GM12878 (cell line): ENCODE data around the gene RAE1. TPM values are rescaled to one million over a fixed set of nuclear protein-coding genes. Genes with fewer than 3 reads are reported as not detected.

Experiments
- ATAC-seq: fragments of 200-7000 bp; cut with Tn5 transposase; 3 replicates; pipeline ENCODE4 v1.9.1; 2020; ENCODE audit warnings: mild to moderate bottlenecking, moderate library complexity
- BruUV-seq: library from RNA; stranded (reverse); fragments of 400-500 nt; replicated peaks from 2 replicates; lab custom pipeline; 2021; lab: Mats Ljungman, UMichigan
- CTCF ChIA-PET: fragments of 300-600 bp; sonication (Branson Sonifier 250); formaldehyde crosslinking; extraction: SDS; loops from one replicate; lab custom pipeline; 2021; ENCODE audit warnings: inconsistent platforms; lab: Yijun Ruan, JAX
- POLR2A ChIA-PET: fragments of 350-600 bp; formaldehyde crosslinking; extraction: SDS; loops from one replicate; lab custom pipeline; 2021; ENCODE audit warnings: inconsistent platforms; lab: Charles Lee
- RAD21 ChIA-PET: fragments of 300-600 bp; sonication (Branson Sonifier 250); formaldehyde crosslinking; loops from one replicate; lab custom pipeline; 2023; ENCODE audit warnings: antibody characterized with exemption; ENCODE audit not compliant: unreplicated experiment; lab: Charles Lee
- SMC1A ChIA-PET: fragments of 300-600 bp; sonication (Branson Sonifier 250); formaldehyde crosslinking; loops from one replicate; lab custom pipeline; 2023; ENCODE audit not compliant: unreplicated experiment, uncharacterized antibody; lab: Charles Lee
- DNase-seq: peaks from one replicate; pipeline ENCODE4 v3.0.0-alpha.2; 2011; ENCODE audit warnings: low read depth, low spot score
- FAIRE-seq: peaks from 3 replicates; lab custom pipeline; 2011; peaks lifted over from hg19 to GRCh38; lab: Jason Lieb, UNC
- H2AFZ ChIP-seq: 2 replicates; pipeline ENCODE4 v1.6.0; 2011; ENCODE audit warnings: low read depth, low read length, control low read depth; ENCODE audit not compliant: control insufficient read depth
- H3K27ac ChIP-seq: 2 replicates; pipeline ENCODE4 v1.5.1; 2011; ENCODE audit warnings: control low read depth; ENCODE audit not compliant: control insufficient read depth, insufficient read depth
- H3K27me3 ChIP-seq, 2 experiments: replicated peaks in 1 of 2; 2 replicates each; pipeline versions ENCODE4 v1.6.0 to v1.6.1; 2011; ENCODE audit warnings: low read length in 1 of 2; ENCODE audit not compliant: control insufficient read depth in 2 of 2, insufficient read depth in 2 of 2
- H3K36me3 ChIP-seq, 2 experiments: 2 replicates each; pipeline ENCODE4 v1.5.1; 2011; ENCODE audit warnings: low read length in 1 of 2; ENCODE audit not compliant: control insufficient read depth in 2 of 2, insufficient read depth in 2 of 2
- H3K4me1 ChIP-seq: 2 replicates; pipeline ENCODE4 v1.6.1; 2011; ENCODE audit warnings: mild to moderate bottlenecking, low read length, moderate library complexity, mixed read lengths; ENCODE audit not compliant: control insufficient read depth, insufficient read depth
- H3K4me2 ChIP-seq: 2 replicates; pipeline ENCODE4 v1.6.0; 2011; ENCODE audit warnings: control low read depth; ENCODE audit not compliant: control insufficient read depth, insufficient read depth
- H3K4me3 ChIP-seq: fragments of 200-600 bp; sonication (generic); 2 replicates; pipeline ENCODE4 v1.5.1; 2016
- H3K79me2 ChIP-seq: 2 replicates; pipeline ENCODE4 v1.6.0; 2011; ENCODE audit warnings: low read length; ENCODE audit not compliant: control insufficient read depth, insufficient read depth
- H3K9ac ChIP-seq: 2 replicates; pipeline ENCODE4 v1.8.0; 2011; ENCODE audit warnings: low read length, control low read depth, mixed read lengths; ENCODE audit not compliant: control insufficient read depth, insufficient read depth
- H3K9me3 ChIP-seq: replicated peaks from 3 replicates; pipeline ENCODE4 v1.5.1; 2011; ENCODE audit warnings: mild to moderate bottlenecking, low read length; ENCODE audit not compliant: control insufficient read depth, insufficient read depth
- H4K20me1 ChIP-seq: 2 replicates; pipeline ENCODE4 v1.6.0; 2011; ENCODE audit not compliant: control insufficient read depth, insufficient read depth
- CEBPB ChIP-seq, 2 experiments: fragments of 150-350 bp in 1 of 2; IDR thresholded peaks; 2 replicates each; pipeline ENCODE4 v1.6.1; 2012 to 2014; ENCODE audit warnings: low read depth in 2 of 2, low read length in 2 of 2, borderline replicate concordance in 1 of 2, inconsistent platforms in 1 of 2
- EGR1 ChIP-seq, 2 experiments: IDR thresholded peaks; 1 replicate in 1 of 2; 2 replicates in 1 of 2; pipeline ENCODE4 v1.6.1; 2011 to 2012; ENCODE audit warnings: low read depth in 2 of 2, low read length in 2 of 2, borderline replicate concordance in 1 of 2, mild to moderate bottlenecking in 1 of 2, moderate library complexity in 1 of 2
- ESRRA ChIP-seq: IDR thresholded peaks from 2 replicates; pipeline ENCODE4 v1.6.1; 2012; ENCODE audit warnings: mild to moderate bottlenecking, low read length, improper control_type of control experiment
- EZH2 ChIP-seq: IDR thresholded peaks from 2 replicates; pipeline ENCODE4 v1.6.1; 2012; ENCODE audit warnings: low read depth, mild to moderate bottlenecking, control low read depth, inconsistent platforms, low read length, borderline replicate concordance; ENCODE audit not compliant: control insufficient read depth
- IRF3 ChIP-seq: fragments of 450-650 bp; IDR thresholded peaks from 2 replicates; pipeline ENCODE4 v1.6.1; 2014; ENCODE audit warnings: mild to moderate bottlenecking
- NBN ChIP-seq: fragments of 450-650 bp; IDR thresholded peaks from 2 replicates; pipeline ENCODE4 v1.6.1; 2016
- NR2C1 ChIP-seq: fragments of 450-650 bp; IDR thresholded peaks from 2 replicates; pipeline ENCODE4 v1.6.1; 2017; ENCODE audit warnings: antibody characterized with exemption, mild to moderate bottlenecking, moderate library complexity
- NR2C2 ChIP-seq: IDR thresholded peaks from 2 replicates; pipeline ENCODE4 v1.6.1; 2011; ENCODE audit warnings: borderline replicate concordance, low read depth; ENCODE audit not compliant: control insufficient read depth, insufficient read length
- RAD51 ChIP-seq: fragments of 450-650 bp; IDR thresholded peaks from 2 replicates; pipeline ENCODE4 v1.6.1; 2016; ENCODE audit warnings: moderate library complexity, mild to moderate bottlenecking, inconsistent platforms
- REST ChIP-seq: IDR thresholded peaks from 2 replicates; pipeline ENCODE4 v1.6.1; 2012; ENCODE audit warnings: mild to moderate bottlenecking, low read depth, low read length
- SREBF1 ChIP-seq: IDR thresholded peaks from 2 replicates; pipeline ENCODE4 v1.6.1; 2012; ENCODE audit warnings: mild to moderate bottlenecking, low read length
- SREBF2 ChIP-seq: IDR thresholded peaks from 2 replicates; pipeline ENCODE4 v1.6.1; 2012; ENCODE audit warnings: mild to moderate bottlenecking, low read length
- SUZ12 ChIP-seq: fragments of 200-600 bp; sonication (generic); IDR thresholded peaks from one replicate; pipeline ENCODE4 v1.6.1; 2018; ENCODE audit warnings: antibody characterized with exemption, mild to moderate bottlenecking; ENCODE audit not compliant: unreplicated experiment
- TARDBP ChIP-seq: IDR thresholded peaks from 2 replicates; pipeline ENCODE4 v1.6.1; 2016; ENCODE audit warnings: borderline replicate concordance
- USF2 ChIP-seq: IDR thresholded peaks from 2 replicates; pipeline ENCODE4 v1.6.1; 2011; ENCODE audit warnings: low read depth, low read length, improper control_type of control experiment, borderline replicate concordance
- YY1 ChIP-seq: IDR thresholded peaks from 2 replicates; pipeline ENCODE4 v1.6.1; 2011; ENCODE audit warnings: low read depth, mild to moderate bottlenecking, low read length
- ZBED1 ChIP-seq: IDR thresholded peaks from 2 replicates; pipeline ENCODE4 v1.6.1; 2016; ENCODE audit warnings: borderline replicate concordance
- WGBS: methylation state at CpG from one replicate; pipeline ENCODE4 v1.1.6; 2016; ENCODE audit warnings: low lambda C conversion rate; ENCODE audit not compliant: insufficient replicate concordance, insufficient coverage; ENCODE audit errors: missing lambda C conversion rate; 5-methylcytosine and 5-hydroxymethylcytosine counted together
- in situ Hi-C: fragments of 300-500 bp; cut with MboI; formaldehyde crosslinking; loops from 9 replicates; pipeline ENCODE4 v1.14.3; 2018; ENCODE audit warnings: mixed read lengths
- intact Hi-C: fragments of 100-400 bp; cut with micrococcal nuclease; formaldehyde crosslinking; loops from one replicate; pipeline ENCODE4 v1.14.2; 2022; ENCODE audit not compliant: unreplicated experiment
- polyA plus RNA-seq, 11 experiments: library from polyadenylated mRNA; depleted of rRNA in 4 of 11; unstranded in 6 of 11; stranded (reverse) in 5 of 11; fragments of >200 nt; fragmentation: Nextera tagmentation in 4 of 11; fragmentation: Illumina TruSeq in 1 of 11; extraction: Ambion mirVana in 4 of 11; extraction: Trizol in 1 of 11; gene quantifications; 1 replicate in 1 of 11; 2 replicates in 10 of 11; pipeline versions ENCODE4 v1.2.1 to v1.2.3, GENCODE V29; 2011 to 2016; ENCODE audit warnings: inconsistent platforms in 2 of 11, missing spikeins in 2 of 11, low read depth in 1 of 11
- total RNA-seq, 4 experiments: library from RNA; depleted of rRNA in 3 of 4; stranded (reverse); fragments of >200 nt in 3 of 4; fragmentation: Illumina TruSeq in 1 of 4; extraction: Trizol in 1 of 4; gene quantifications; 2 replicates each; pipeline versions ENCODE4 v1.2.1 to v1.2.3, GENCODE V29; 2013 to 2021

RAE1 gene
- total and polyA plus RNA-seq, 10 of the 15 experiments (the other 5 are each of a cell fraction or from before 2014, with no cell fraction given) = 28.7 to 107 (median 49.3) TPM

GRCh38 chr20:57428324-57429158 is 77.5 kb downstream of the RAE1 start:
- intact Hi-C loops = no loop called here
- no peak overlapping the region for H3K9ac ChIP-seq
- TF ChIP-seq SUZ12 (no peak), TARDBP (no peak), EGR1 (IDR thresholded peaks at IDR 0.05; ENCODE audit: borderline replicate concordance in 1 of 2, low read depth in 2 of 2, low read length in 2 of 2) (no peak), NBN (no peak), IRF3 (no peak), EZH2 (no peak), YY1 (no peak), SREBF2 (no peak), NR2C2 (no peak), USF2 (no peak), REST (no peak), NR2C1 (no peak), RAD51 (no peak), SREBF1 (no peak), ESRRA (no peak), ZBED1 (no peak), CEBPB (IDR thresholded peaks at IDR 0.05; ENCODE audit: borderline replicate concordance in 1 of 2, low read depth in 2 of 2, low read length in 2 of 2) (no peak)

More at GRCh38 chr20:57428324-57429158, 77.5 kb downstream of the RAE1 start:
- Histone ChIP-seq H4K20me1 (no peaks in the 10 kb centered on the region), H3K4me1 (peaks cover 41% of the 10 kb centered on the region), H3K4me2 (no peak overlapping the region), H3K4me3 (no peak overlapping the region), H3K9me3 (no peaks in the 10 kb centered on the region; the same call in 2 of the 3 replicates), H3K79me2 (no peaks in the 10 kb centered on the region), H3K27ac (no peak overlapping the region), H2AFZ (no peak overlapping the region), H3K27me3 (no peaks in the 10 kb centered on the region), H3K36me3 (no peaks in the 10 kb centered on the region)
- WGBS = 64% methylated on average over 18 of the region's 21 CpGs
- ChIA-PET CTCF (interaction anchor here (0.7 to 2.9 kb wide), 6 partner anchors 16 to 178 kb away, joined by 3 to 8 read pairs (median 4); no protein-coding TSS in a partner anchor), POLR2A (interaction anchor here (0.6 to 2.4 kb wide), 6 partner anchors 16 to 54 kb away, joined by 3 to 8 read pairs (median 6); no protein-coding TSS in a partner anchor), SMC1A (interaction anchor here (0.6 to 1.8 kb wide), 8 partner anchors 12 to 1053 kb away, joined by 3 to 5 read pairs (median 4); no protein-coding TSS in a partner anchor), RAD21 (interaction anchor here (1.3 to 2.2 kb wide), 3 partner anchors 16 to 46 kb away, joined by 3 to 7 read pairs (median 3); no protein-coding TSS in a partner anchor)
- BruUV-seq = no TSS peak
- FAIRE-seq (no peak), ATAC-seq (no peak), DNase-seq (no peak)
- in situ Hi-C loops = no loop called here
